IPS-NIHi7 (cell line): ENCODE results near the gene TTC23L.
"Not testable (repeated sequence)": the region's sequence is repeated elsewhere in the genome, so short reads cannot be mapped to it uniquely, and the experiment has no call there.

Source experiments
- DNase-seq: peaks from one replicate; pipeline ENCODE4 v3.0.0; 2012; ENCODE audit warnings: mixed read lengths; ENCODE audit errors: extremely low spot score

TTC23L gene

GRCh38 chr5:34838785-34839714 is at the start of gene TTC23L:
Gene TTC23L (plus strand): TSS chr5:34839164. CDS start chr5:34840672, 1,508 bp downstream.
- DNase-seq: peak; percentile 97

GRCh38 chr5:34789639-34790038 is 49.3 kb upstream of the TTC23L start:
- DNase-seq: no peak

- DNase-seq: no peak
Measured at GRCh38 chr5:34790069-34790468, 48.9 kb upstream of the TTC23L start.

GRCh38 chr5:34791761-34792244 is 47.2 kb upstream of the TTC23L start:
- peak; percentile 24 for DNase-seq

GRCh38 chr5:34802834-34803563 is 36.0 kb upstream of the TTC23L start:
- no peak for DNase-seq

GRCh38 chr5:34803974-34804732 is 34.8 kb upstream of the TTC23L start:
- DNase-seq: no peak

- DNase-seq: no peak
Measured at GRCh38 chr5:34804913-34805312, 34.1 kb upstream of the TTC23L start.

GRCh38 chr5:34806532-34806931 is 32.4 kb upstream of the TTC23L start:
- peak; percentile 35 for DNase-seq

GRCh38 chr5:34811706-34812105 is 27.3 kb upstream of the TTC23L start:
- no peak for DNase-seq

GRCh38 chr5:34813509-34813908 is 25.5 kb upstream of the TTC23L start:
- DNase-seq: no peak

- no peak for DNase-seq
Measured at GRCh38 chr5:34817558-34818351, 21.2 kb upstream of the TTC23L start.

GRCh38 chr5:34818717-34819116 is 20.2 kb upstream of the TTC23L start:
- no peak for DNase-seq

GRCh38 chr5:34820593-34820992 is 18.4 kb upstream of the TTC23L start:
- DNase-seq: no peak

- no peak for DNase-seq
Measured at GRCh38 chr5:34822956-34823715, 15.8 kb upstream of the TTC23L start.

GRCh38 chr5:34826347-34826746 is 12.6 kb upstream of the TTC23L start:
- no peak for DNase-seq

GRCh38 chr5:34827588-34828506 is 11.1 kb upstream of the TTC23L start:
- no peak for DNase-seq

- DNase-seq: not testable (repeated sequence)
Measured at GRCh38 chr5:34830827-34831226, 8.1 kb upstream of the TTC23L start.

- no peak for DNase-seq
Measured at GRCh38 chr5:34831303-34831702, 7.7 kb upstream of the TTC23L start.

GRCh38 chr5:34832568-34832967 is 6.4 kb upstream of the TTC23L start:
- DNase-seq: no peak
